ENCODE measurements around the gene CLEC19A. TPM values are rescaled to one million over a fixed set of nuclear protein-coding genes. Genes with fewer than 3 reads are reported as not detected.

Gene CLEC19A
- total RNA-seq, 4 donors from 2014 or later, result not detected

GRCh38 chr16:19329932-19330331 lies 44.4 kb downstream of the CLEC19A start:
- no peak for DNase-seq
- Histone ChIP-seq H3K4me1 (no peaks in the 10 kb centered on the region), H3K27me3 (no peaks in the 10 kb centered on the region), H3K27ac (no peak overlapping the region), H3K4me3 (no peak overlapping the region), H3K36me3 (no peaks in the 10 kb centered on the region), H3K9me3 (peaks cover 0 to 3% (median 0%) of the 10 kb centered on the region in 4 donors)
- TF ChIP-seq POLR2A (IDR thresholded peaks at IDR 0.05), result no peak

GRCh38 chr16:19330841-19331397 lies 45.4 kb downstream of the CLEC19A start:
- H3K27ac ChIP-seq, result no peak overlapping the region
- no peaks in the 10 kb centered on the region for H3K27me3 ChIP-seq

DNA sequence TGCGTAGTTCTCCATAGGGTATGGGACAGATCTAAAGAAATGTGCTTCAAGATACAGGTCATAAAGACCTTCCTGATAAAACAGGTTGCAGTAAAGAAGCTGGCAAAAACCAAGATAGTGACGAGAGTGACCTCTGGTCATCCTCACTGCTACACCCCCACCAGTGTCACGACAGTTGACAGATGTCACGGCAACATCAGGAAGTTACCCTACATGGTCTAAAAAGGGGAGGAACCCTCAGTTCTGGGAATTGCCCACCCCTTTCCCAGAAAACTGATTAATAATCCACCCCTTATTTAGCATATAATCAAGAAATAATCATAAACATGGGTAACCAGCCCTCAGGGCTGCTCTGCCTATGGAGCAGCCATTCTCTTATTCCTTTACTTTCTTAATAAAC lies 46.3 kb downstream of the CLEC19A start:
- H3K4me3 ChIP-seq, result no peak overlapping the region
- no peaks in the 10 kb centered on the region for H3K4me1 ChIP-seq
- peaks cover 0 to 3% (median 0%) of the 10 kb centered on the region in 4 donors for H3K9me3 ChIP-seq
- no peak for DNase-seq
- H3K36me3 ChIP-seq, result no peaks in the 10 kb centered on the region
- no peak for TF ChIP-seq POLR2A (IDR thresholded peaks at IDR 0.05)
- TF ChIP-seq, protein P1, sequence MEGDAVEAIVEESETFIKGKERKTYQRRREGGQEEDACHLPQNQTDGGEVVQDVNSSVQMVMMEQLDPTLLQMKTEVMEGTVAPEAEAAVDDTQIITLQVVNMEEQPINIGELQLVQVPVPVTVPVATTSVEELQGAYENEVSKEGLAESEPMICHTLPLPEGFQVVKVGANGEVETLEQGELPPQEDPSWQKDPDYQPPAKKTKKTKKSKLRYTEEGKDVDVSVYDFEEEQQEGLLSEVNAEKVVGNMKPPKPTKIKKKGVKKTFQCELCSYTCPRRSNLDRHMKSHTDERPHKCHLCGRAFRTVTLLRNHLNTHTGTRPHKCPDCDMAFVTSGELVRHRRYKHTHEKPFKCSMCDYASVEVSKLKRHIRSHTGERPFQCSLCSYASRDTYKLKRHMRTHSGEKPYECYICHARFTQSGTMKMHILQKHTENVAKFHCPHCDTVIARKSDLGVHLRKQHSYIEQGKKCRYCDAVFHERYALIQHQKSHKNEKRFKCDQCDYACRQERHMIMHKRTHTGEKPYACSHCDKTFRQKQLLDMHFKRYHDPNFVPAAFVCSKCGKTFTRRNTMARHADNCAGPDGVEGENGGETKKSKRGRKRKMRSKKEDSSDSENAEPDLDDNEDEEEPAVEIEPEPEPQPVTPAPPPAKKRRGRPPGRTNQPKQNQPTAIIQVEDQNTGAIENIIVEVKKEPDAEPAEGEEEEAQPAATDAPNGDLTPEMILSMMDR (IDR thresholded peaks at IDR 0.05), result no peak
- H3K27me3 ChIP-seq, result no peaks in the 10 kb centered on the region
- no peak overlapping the region for H3K27ac ChIP-seq

More at GRCh38 chr16:19330841-19331397, 45.4 kb downstream of the CLEC19A start:
- no peak for TF ChIP-seq POLR2A (IDR thresholded peaks at IDR 0.05)
- TF ChIP-seq, protein P1 (IDR thresholded peaks at IDR 0.05), result no peak
- no peaks in the 10 kb centered on the region for H3K4me1 ChIP-seq
- H3K9me3 ChIP-seq, result peaks cover 0 to 3% (median 0%) of the 10 kb centered on the region in 4 donors
- DNase-seq, result no peak
- H3K36me3 ChIP-seq, result no peaks in the 10 kb centered on the region
- no peak overlapping the region for H3K4me3 ChIP-seq

DNA sequence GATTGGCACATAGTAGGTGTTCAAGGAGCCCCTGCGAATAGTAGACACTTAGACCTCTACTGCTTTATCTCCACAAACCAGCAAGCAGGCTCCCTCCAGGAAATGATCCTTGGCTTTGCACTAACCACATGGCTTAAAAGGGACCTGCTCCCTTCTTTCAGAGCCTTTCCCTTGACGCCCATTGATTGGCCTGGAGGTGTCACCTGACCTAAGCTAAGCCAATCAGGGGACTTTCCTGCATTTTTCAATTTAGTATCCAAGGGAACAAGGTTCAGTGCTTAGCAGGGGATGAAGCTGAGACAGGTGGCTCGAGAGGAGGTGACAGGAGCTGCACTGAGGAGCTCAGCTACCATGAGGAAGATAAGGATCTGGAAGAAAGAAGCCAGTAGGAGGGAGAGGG lies 52.8 kb downstream of the CLEC19A start:
- no peaks in the 10 kb centered on the region for H3K27me3 ChIP-seq
- TF ChIP-seq, protein P1 (IDR thresholded peaks at IDR 0.05), result no peak
- no peak for TF ChIP-seq POLR2A (IDR thresholded peaks at IDR 0.05)
- no peak overlapping the region for H3K4me3 ChIP-seq
- no peaks in the 10 kb centered on the region for H3K4me1 ChIP-seq
- no peaks in the 10 kb centered on the region for H3K9me3 ChIP-seq
- H3K27ac ChIP-seq, result no peak overlapping the region
- no peaks in the 10 kb centered on the region for H3K36me3 ChIP-seq
- no peak for DNase-seq

GRCh38 chr16:19344224-19344801 lies 58.8 kb downstream of the CLEC19A start:
- H3K27ac ChIP-seq, result no peak overlapping the region
- no peaks in the 10 kb centered on the region for H3K4me1 ChIP-seq
- no peaks in the 10 kb centered on the region for H3K9me3 ChIP-seq
- no peak overlapping the region for H3K4me3 ChIP-seq
- TF ChIP-seq POLR2A (IDR thresholded peaks at IDR 0.05), result no peak
- TF ChIP-seq, protein P1 (IDR thresholded peaks at IDR 0.05), result no peak
- no peaks in the 10 kb centered on the region for H3K36me3 ChIP-seq
- H3K27me3 ChIP-seq, result no peaks in the 10 kb centered on the region
- no peak for DNase-seq

DNA sequence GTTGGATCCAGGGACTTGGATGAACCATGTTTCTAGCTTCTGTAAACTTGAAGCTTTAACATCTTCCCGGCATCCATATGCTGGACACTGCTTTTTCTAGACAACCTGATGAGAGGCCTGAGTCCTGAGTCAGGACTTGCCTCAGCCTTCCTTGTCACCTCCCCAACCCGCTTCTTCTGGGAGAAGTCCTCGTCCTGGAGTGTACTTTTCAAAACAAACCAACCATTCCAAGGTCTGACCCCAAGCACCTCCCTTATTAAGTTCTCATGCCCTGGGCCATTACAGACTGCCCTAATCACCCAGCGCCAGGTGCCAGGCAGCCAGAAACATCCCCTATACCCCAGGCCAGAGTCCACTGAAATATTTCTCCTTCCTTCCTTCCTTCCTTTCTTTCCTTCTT lies 59.4 kb downstream of the CLEC19A start:
- H3K4me3 ChIP-seq, result no peak overlapping the region
- TF ChIP-seq, protein P1 (IDR thresholded peaks at IDR 0.05), result no peak
- no peak for TF ChIP-seq POLR2A (IDR thresholded peaks at IDR 0.05)
- H3K27ac ChIP-seq, result no peak overlapping the region
- no peaks in the 10 kb centered on the region for H3K4me1 ChIP-seq
- no peak for DNase-seq
- H3K27me3 ChIP-seq, result no peaks in the 10 kb centered on the region
- no peaks in the 10 kb centered on the region for H3K9me3 ChIP-seq
- H3K36me3 ChIP-seq, result no peaks in the 10 kb centered on the region
